ENCODE results near the gene TLE4.

The TLE4 gene

GRCh38 chr9:79600466-79600865 lies 28.7 kb downstream of the TLE4 start:
- no peak for TF ChIP-seq EZH2phosphoT487 (conservative IDR thresholded peaks at IDR 0.05; ENCODE audit: low read length)
- TF ChIP-seq, protein P1, sequence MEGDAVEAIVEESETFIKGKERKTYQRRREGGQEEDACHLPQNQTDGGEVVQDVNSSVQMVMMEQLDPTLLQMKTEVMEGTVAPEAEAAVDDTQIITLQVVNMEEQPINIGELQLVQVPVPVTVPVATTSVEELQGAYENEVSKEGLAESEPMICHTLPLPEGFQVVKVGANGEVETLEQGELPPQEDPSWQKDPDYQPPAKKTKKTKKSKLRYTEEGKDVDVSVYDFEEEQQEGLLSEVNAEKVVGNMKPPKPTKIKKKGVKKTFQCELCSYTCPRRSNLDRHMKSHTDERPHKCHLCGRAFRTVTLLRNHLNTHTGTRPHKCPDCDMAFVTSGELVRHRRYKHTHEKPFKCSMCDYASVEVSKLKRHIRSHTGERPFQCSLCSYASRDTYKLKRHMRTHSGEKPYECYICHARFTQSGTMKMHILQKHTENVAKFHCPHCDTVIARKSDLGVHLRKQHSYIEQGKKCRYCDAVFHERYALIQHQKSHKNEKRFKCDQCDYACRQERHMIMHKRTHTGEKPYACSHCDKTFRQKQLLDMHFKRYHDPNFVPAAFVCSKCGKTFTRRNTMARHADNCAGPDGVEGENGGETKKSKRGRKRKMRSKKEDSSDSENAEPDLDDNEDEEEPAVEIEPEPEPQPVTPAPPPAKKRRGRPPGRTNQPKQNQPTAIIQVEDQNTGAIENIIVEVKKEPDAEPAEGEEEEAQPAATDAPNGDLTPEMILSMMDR (IDR thresholded peaks at IDR 0.05; ENCODE audit: insufficient read depth, low read length, poor library complexity, severe bottlenecking), result no peak
- H3K4me3 ChIP-seq (ENCODE audit: insufficient read depth, low read length, poor library complexity, severe bottlenecking), result no peak overlapping the region
- H3K9me3 ChIP-seq (ENCODE audit: insufficient read depth, low read length), result no peaks in the 10 kb centered on the region
- no peaks in the 10 kb centered on the region for H3K27me3 ChIP-seq (ENCODE audit: low read length)
- H3K79me2 ChIP-seq (ENCODE audit: insufficient read depth, low read length), result no peaks in the 10 kb centered on the region
- no peaks in the 10 kb centered on the region for H4K20me1 ChIP-seq (ENCODE audit: low read depth, low read length)
- H3K9ac ChIP-seq (ENCODE audit: low read length), result no peak overlapping the region
- H3K27ac ChIP-seq (ENCODE audit: low read depth, low read length), result no peak overlapping the region
- no peak overlapping the region for H2AFZ ChIP-seq (ENCODE audit: low read depth, low read length, severe bottlenecking)
- no peaks in the 10 kb centered on the region for H3F3A ChIP-seq (ENCODE audit: insufficient read depth)
- H3K4me2 ChIP-seq (ENCODE audit: low read depth, low read length, poor library complexity, severe bottlenecking), result no peak overlapping the region
- H3K36me3 ChIP-seq (ENCODE audit: low read length), result no peaks in the 10 kb centered on the region
- H3K9me2 ChIP-seq (replicated peaks; ENCODE audit: insufficient read depth, low read length), result no peaks in the 10 kb centered on the region

DNA sequence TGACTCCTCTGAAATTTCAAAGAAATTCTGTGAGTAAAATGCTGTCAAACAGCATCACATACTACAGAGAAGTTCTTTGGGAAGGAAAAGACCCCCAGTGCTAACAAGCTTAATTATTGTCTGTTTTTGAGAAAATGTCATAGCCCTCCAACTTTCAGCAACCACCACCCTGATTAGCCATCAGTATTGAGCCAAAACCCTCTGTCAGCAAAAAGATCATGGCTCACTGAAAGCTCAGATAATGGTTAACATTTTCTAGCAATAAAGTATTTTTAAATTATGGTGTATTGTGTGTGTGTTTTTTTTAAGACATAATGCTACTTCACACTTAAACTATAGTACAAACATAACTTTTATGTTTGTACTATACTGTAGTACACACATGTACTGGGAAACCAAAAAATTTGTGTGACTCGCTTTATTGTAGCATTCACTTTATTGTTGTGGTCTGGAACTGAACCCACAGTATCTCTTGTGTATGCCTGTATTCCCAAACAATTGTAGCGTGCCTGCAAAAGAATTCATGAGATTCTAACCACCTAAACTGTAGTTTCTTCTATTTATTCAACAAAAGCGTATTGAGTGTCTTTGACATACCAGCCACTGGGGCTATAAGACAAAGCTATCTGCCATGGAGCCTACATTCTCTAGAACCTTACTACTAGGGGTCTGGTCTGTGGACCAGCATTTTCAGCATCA lies 31.6 kb downstream of the TLE4 start:
- no peak overlapping the region for H3K4me3 ChIP-seq (ENCODE audit: insufficient read depth, low read length, poor library complexity, severe bottlenecking)
- no peak overlapping the region for H2AFZ ChIP-seq (ENCODE audit: low read depth, low read length, severe bottlenecking)
- no peak overlapping the region for H3K27ac ChIP-seq (ENCODE audit: low read depth, low read length)
- H3K4me2 ChIP-seq (ENCODE audit: low read depth, low read length, poor library complexity, severe bottlenecking), result no peak overlapping the region
- no peaks in the 10 kb centered on the region for H4K20me1 ChIP-seq (ENCODE audit: low read depth, low read length)
- no peaks in the 10 kb centered on the region for H3K36me3 ChIP-seq (ENCODE audit: low read length)
- H3K9ac ChIP-seq (ENCODE audit: low read length), result no peak overlapping the region
- TF ChIP-seq, protein P1 (IDR thresholded peaks at IDR 0.05; ENCODE audit: insufficient read depth, low read length, poor library complexity, severe bottlenecking), result no peak
- no peak for TF ChIP-seq EZH2phosphoT487 (conservative IDR thresholded peaks at IDR 0.05; ENCODE audit: low read length)
- no peaks in the 10 kb centered on the region for H3K79me2 ChIP-seq (ENCODE audit: insufficient read depth, low read length)
- no peaks in the 10 kb centered on the region for H3K27me3 ChIP-seq (ENCODE audit: low read length)
- no peaks in the 10 kb centered on the region for H3F3A ChIP-seq (ENCODE audit: insufficient read depth)
- H3K9me3 ChIP-seq (ENCODE audit: insufficient read depth, low read length), result no peaks in the 10 kb centered on the region
- H3K9me2 ChIP-seq (replicated peaks; ENCODE audit: insufficient read depth, low read length), result no peaks in the 10 kb centered on the region

DNA sequence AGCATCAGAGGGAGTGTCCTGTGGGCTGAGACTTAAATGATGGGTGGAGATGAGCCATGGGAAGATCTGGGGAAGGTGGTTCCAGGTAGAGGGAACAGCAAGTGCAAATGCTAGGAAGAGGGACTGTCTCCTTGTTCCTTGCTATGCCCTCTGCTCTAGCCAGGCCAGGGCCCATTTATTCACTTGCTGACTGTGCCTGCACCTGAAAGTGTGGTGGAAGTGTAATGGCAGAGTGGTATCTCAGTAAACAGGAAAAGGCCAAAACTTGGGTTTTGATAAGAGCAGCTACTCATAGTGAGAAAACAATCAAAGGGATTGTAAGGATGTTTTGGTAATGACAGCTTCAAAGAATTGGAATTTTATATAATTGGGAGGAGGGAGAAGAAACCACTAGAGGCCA lies 32.4 kb downstream of the TLE4 start:
- H3K27me3 ChIP-seq (ENCODE audit: low read length), result no peaks in the 10 kb centered on the region
- H3K4me3 ChIP-seq (ENCODE audit: insufficient read depth, low read length, poor library complexity, severe bottlenecking), result no peak overlapping the region
- no peak overlapping the region for H3K27ac ChIP-seq (ENCODE audit: low read depth, low read length)
- no peaks in the 10 kb centered on the region for H3F3A ChIP-seq (ENCODE audit: insufficient read depth)
- no peak for TF ChIP-seq EZH2phosphoT487 (conservative IDR thresholded peaks at IDR 0.05; ENCODE audit: low read length)
- TF ChIP-seq, protein P1 (IDR thresholded peaks at IDR 0.05; ENCODE audit: insufficient read depth, low read length, poor library complexity, severe bottlenecking), result no peak
- H3K4me2 ChIP-seq (ENCODE audit: low read depth, low read length, poor library complexity, severe bottlenecking), result no peak overlapping the region
- H3K9me2 ChIP-seq (replicated peaks; ENCODE audit: insufficient read depth, low read length), result no peaks in the 10 kb centered on the region
- no peak overlapping the region for H3K9ac ChIP-seq (ENCODE audit: low read length)
- no peaks in the 10 kb centered on the region for H3K79me2 ChIP-seq (ENCODE audit: insufficient read depth, low read length)
- H3K36me3 ChIP-seq (ENCODE audit: low read length), result no peaks in the 10 kb centered on the region
- no peaks in the 10 kb centered on the region for H3K9me3 ChIP-seq (ENCODE audit: insufficient read depth, low read length)
- no peaks in the 10 kb centered on the region for H4K20me1 ChIP-seq (ENCODE audit: low read depth, low read length)
- H2AFZ ChIP-seq (ENCODE audit: low read depth, low read length, severe bottlenecking), result no peak overlapping the region

Measured in SU-DHL-6 (cell line).